ENCODE results near the gene NDNF.

NDNF gene

DNA sequence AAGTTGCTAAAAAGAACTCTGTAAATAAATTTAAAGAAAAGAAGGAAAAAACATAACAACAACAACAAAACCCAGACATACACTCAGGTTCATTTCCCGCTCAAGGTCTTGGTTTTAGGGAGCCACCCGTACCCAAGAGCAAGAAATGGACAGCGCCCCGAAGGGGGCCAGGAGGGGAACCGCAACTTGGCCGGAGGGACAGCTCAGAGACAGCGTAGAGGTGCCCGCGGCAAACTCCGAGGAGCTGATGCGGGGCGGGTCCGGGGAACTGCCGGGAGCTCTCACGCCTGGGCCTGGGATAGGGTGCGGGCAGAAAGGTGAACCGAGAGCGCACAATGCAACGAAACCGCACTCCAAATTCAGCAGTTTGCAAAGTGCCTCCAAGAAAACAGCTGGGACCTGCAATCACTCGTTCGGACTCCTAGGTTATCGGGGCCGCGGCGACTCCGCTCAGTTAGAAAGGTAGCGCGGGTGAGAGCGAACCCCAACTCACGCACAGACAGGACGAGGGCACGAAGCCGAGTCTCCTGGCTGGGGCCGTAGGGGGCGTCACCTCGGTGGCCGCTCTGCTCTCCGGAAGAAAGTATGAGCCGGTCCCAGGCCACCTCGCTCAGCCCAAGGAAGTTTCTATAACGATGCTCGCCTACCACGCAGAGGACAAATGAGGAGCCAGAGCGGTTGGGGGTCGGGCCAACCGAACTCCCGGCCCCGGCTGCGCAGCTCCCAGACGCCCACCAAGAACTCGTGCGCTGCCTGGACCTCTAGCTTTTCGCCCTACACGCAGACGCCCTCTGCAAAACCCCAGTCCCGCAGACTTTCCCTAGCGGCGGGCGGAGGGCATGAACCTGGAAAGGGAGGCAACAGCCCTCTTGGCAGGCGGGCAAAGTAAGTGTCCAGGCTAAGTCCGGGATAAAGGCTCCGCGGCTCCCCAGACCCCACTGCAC lies 1.4 kb downstream of the NDNF start:
- DNase-seq (ENCODE audit: low read depth, low spot score), result peak; percentile 63

DNA sequence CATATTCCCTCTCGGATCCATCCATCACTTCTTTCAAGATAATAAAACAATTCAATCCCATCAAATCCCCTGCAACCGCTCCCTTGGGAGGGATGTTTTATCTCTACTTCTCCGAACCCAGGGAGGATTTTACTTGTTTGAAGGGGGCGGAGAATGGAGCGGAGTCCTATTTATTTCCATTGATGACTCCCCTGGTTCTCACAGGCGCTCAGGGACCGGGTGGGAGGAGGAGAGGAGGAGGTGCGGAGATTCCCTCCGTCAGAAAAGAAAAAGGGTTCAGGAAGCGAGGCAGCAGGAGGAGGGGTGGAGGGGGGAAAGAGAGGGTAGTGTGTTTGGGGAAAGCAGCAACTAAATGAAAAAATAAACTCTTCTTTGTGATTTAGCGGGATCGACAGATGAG lies 2.1 kb downstream of the NDNF start:
- no peak for DNase-seq (ENCODE audit: low read depth, low spot score)

DNA sequence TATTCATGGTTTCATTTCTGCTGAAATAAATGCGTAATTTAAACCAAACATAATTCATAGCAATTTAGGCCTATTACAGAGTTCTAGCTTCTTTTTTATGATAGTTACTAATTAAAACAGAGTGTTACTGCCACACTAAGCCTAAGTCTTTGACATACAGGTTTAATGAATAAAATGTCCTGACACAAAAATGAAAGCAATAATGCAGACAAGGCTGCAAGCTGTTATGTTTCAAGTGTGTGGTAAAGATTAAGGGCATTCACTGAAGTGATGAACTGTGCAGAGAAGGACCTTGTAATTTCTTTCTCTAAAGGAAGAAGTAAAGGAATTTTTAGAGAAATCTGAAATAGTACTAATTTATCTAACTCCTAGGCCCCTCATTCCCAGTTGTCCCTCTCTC lies 2.9 kb downstream of the NDNF start:
- no peak for DNase-seq (ENCODE audit: low read depth, low spot score)

DNA sequence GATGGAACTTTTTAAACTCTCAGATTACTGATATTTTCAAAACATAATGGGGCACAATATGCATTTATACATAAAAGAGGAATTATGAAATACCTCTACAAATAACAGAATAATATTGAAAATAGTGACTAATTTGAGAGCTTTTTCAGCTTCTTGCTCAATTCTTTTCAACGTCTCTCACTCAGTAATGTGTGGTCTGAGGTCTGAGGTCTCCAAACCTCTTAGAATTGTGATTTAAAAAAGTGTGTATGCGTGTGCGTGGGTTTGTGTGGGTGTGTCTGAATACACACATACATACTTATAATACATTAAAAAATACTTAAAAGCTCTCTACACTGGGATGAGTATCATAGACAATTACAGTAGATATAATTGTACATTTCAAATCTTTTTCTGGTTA lies 7.9 kb downstream of the NDNF start:
- DNase-seq (ENCODE audit: low read depth, low spot score), result no peak

DNA sequence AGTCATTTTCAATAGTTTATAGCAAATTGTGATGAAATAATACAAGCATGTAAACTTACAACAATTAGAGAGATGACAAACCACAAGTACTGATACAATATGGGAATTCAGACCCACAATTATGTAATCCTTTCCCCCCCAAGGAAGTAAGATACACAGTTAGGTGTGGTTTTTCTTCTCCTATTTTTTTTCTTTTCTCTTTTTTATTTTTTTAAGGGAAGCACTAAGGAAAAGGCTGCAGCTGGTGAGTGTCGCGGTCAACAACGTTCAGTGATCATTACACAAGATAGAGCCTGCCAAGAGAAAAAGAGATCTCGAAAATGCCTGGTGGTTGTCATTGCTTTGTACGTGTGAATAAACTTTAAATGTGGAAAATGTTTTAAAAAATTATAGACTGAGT lies 9.8 kb downstream of the NDNF start:
- no peak for DNase-seq (ENCODE audit: low read depth, low spot score)

DNA sequence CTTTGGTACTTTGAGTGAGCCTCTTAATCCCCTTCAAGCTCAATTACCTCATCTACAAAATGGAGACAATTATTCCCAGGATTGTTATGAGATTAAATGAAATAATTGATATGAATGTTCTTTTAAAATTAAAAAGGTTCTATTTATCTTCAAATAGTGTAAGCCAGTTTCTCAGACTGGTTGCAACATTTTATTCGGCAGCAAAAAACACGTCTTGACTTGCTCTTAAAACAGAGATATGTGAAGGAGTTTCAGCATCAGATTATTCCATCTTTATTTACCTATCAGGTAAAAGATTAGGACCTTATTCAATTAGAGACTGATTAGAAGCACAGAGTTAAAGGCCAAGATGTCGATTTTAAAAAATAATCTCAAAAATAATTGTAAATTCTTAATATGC lies 10.5 kb downstream of the NDNF start:
- no peak for DNase-seq (ENCODE audit: low read depth, low spot score)

DNA sequence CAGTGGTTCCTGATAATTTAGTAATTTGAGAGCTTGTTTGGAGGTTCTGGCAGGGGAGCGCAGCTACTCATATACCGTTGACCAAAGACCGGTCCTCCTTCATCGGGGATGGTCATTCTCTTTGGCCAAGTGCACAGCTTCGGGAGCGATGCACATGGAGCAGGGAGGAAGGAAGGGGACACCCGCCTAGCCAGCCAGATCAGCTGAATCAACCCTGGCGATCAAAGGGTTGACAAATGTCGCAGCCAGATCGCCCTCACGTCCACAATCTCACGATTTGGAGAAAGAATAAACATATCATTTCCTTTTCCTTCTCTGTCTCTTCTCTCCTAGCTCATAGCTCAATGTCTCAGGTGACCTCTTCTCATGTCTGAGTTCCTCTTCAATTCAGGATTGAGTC lies 11.1 kb downstream of the NDNF start:
- no peak for DNase-seq (ENCODE audit: low read depth, low spot score)

DNA sequence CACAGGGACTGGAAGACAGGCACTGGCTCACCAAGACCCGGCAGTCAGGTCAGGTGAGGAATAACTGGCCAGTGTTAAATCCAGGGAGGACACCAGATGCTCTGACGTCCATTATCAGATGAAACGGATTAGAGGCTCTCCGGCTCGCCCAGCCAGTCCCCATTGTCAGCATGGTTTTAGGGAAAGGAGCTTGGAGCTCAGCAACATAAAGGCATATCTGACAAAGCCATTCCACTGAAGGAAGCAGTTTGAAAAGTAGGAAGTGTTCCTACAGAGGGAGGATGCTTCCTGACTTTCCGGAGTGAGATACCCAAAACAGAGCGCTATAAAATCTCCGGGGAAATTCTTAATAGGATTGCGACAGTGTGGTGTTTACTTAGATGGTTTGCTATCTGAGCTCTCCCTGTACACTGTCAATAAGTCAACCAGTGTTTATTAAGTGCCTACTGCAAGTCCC lies 14.8 kb downstream of the NDNF start:
- DNase-seq (ENCODE audit: low read depth, low spot score), result no peak

DNA sequence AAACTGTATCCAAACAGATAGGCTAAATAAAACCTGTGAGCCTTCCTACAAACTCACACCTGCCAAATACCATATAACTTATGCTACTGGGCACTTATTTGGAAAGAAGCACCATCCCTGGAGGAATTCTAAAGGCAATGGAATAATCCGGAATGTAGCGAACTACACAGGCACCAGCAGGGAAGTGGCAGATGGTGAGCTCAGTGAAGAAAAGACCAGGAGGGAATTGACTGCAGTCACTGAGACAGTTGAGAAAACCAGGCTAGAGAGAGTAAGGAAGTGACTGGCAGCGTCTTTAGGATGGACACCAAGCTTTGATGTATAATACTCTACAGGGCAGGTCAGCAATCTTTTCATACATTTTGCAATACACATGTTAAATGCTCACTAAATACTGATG lies 16.3 kb downstream of the NDNF start:
- DNase-seq (ENCODE audit: low read depth, low spot score), result no peak

DNA sequence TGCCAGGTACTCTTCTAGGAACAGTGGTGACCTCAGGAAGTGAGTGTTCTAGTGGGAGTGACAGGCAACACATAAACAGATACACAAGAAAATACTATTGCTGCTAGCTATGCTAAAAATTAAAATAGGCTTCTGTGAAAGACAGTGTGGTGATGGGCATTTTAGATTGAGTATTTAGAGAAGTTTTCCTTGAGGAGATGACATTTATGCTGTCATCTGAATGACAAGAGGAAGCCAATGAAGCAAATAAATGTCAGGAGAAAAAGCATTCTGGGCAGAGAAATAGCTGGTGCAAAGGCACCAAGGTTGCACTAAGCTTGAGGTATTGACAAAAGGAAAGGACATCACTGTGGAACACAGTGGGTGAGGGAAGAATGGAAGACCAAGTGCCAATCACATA lies 18.0 kb downstream of the NDNF start:
- no peak for DNase-seq (ENCODE audit: low read depth, low spot score)

DNA sequence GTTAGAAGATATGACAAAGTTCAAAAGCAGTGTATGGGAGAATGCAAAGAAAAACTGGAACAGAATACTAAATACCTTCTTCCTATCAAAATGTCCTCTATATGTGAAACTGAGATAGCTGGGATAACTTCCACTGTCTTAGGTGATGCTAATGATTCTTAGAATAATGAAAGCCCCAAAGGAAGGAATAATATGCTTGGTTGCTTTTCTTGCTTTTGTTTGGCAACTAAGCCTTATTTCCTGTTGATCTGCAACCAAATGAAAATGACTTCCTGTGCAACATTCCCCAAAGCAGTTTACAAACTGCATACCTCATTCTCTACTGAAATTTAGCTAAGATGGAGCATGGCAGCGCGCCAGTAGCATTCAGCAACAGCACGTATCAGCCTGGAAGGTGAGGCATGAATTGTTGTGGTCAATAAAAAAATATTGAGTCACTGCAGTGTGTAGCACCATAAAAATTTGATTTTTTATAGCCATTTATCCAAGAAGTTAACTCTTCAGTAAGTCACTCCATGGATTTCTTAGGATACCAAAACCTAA lies 18.7 kb downstream of the NDNF start:
- DNase-seq (ENCODE audit: low read depth, low spot score), result peak; percentile 59

DNA sequence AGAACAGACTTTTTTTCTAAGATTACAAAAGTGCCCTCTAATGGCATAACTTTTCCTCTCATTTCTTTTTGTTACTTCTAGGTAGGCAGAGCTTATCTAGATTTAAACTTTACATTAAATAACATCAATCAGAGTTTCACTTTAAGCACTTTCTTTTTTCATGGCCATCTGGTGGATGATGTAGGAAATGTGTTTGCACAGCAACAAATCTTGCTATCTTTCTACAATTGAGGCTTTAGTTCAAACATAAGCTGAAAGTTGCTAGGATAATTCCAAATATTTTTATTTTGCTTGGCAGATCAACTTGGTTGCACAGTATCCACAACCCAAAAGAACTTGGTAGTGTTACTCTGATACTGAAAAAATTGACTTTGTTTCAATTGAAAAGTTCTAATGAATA lies 22.0 kb downstream of the NDNF start:
- peak; percentile 21 for DNase-seq (ENCODE audit: low read depth, low spot score)

DNA sequence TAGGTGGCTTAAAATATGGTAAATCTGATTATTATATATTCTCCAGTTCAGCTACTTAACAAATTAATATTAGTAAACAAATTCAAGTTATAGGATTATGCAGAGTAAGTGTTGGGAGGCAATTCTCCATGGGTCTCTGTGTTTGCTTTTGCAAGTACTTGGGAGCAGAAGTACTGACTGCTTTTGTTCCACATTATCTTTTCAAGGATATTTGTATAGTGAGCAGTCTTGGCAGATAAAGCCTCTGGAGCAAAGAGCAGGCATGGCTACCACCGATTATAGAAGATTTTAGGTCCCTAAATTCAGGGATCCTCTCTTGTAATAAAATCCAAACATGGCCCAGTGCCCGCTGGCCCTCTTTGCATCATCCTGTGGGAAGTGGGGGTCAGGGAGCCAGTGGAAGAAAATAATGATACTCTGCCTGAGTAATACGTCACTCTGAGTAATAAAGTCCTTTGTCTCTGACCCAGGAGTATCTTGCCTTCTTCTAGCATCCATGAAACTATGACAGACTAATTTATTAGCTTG lies 23.2 kb downstream of the NDNF start:
- no peak for DNase-seq (ENCODE audit: low read depth, low spot score)

DNA sequence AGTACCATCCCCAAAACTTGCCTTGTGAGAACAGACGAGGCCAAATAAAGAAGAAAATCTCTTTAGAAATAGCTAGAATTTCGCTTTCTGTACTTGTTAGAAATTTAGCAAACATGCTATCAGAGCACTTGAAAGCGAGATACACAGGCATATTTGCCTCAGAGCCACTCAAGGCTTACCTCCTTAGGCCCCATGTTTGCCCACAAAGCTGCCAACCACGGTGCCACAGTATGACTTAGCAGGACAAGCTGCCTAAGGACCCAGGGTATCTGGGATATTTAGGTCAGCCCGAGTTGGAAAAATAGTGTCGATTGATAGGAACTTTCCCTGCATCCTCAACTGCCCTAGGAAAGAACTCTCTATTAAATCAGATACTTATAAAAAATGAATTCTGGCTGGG lies 24.2 kb downstream of the NDNF start:
- no peak for DNase-seq (ENCODE audit: low read depth, low spot score)

DNA sequence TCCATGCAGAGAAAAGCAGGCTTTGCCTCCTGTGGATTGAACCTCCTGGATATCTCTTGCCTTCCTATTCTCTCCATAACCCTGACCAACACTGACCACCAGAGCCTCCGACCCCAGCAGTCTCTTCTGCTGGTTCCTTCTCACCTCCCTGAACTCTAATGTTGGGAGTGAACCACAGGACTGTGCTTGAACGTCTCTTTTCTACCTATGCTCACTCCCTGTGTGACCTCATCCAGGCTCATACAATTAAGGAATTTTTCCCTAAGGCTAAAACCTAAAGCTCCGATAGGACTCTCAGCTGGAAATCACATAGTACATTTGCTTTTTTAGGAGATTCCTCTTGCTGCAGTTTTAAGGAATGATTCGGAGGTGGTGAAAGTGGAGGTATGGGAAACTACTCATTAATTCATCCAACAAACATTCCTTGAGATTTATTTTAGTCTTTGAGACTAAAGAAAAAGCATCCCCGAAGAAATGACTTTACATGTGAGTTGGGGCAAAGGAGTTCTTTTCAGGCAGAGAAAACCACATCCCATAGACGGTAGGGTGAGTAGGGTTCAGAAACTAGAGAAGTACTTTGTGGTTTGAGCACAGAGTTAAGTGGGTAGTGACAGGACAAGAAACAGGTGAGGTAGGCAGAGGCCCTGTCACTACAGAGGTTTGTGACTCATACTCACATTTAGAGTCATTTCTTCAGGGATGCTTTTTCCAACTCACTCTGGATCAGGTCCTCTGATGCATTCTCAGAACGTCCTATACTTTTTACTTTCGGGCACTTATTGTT lies 30.8 kb downstream of the NDNF start:
- peak; percentile 6 for DNase-seq (ENCODE audit: low read depth, low spot score)

DNA sequence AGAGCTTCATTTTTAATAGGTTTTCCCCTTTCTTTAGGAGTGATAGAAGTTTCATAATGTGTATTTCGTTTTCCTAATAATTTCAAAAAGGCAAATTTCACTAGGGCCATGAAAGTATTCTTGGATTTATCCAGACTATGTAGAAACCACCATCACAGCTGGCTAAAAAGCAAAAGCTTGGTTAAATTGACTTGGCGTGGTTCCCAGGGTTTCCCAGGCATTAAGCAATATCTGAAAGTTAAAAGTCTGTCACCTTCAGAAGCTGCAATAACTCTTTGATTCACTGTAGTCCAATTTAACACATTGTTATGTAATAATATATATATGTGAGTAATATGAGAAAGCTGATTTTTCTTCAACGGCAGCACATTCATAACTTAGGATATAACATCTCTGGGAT lies 38.3 kb downstream of the NDNF start:
- DNase-seq (ENCODE audit: low read depth, low spot score), result peak; percentile 75

DNA sequence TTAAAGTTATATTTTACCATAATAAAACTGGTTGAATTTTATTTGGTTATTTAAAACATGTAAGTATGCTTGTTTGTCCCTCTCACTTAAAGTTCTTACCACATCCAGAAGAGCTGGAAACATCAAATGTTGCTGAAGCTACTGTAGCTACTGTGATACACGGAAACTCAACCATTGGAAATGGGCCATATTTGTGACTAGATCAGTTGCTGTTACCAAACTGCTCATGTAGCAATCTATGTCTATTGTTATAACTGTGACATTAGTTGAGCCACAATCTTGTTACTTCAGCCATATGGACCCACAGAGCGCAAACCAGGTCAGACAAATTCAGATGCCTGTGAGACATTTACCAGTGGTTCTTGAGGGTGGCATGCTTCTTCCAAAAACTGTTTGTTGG lies 41.6 kb downstream of the NDNF start:
- DNase-seq (ENCODE audit: low read depth, low spot score), result no peak

DNA sequence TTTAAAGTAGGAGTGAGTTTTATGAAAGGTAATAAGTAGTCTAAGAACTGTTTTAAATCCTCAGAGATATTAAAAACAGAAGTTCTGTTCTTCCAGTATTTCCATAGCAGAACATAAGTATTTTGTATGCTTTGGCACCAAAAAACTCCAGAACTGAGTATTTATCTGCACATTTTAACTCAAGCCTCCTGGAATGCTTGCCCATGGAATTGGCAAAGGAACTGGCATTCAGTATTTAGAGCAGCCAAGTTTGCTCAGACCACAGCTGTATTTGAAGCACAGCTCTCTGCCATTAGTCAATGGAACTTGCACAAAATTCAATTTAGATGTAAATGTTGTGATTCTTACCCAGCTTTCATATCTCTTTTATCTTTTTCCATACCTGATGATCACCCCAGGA lies 42.2 kb downstream of the NDNF start:
- DNase-seq (ENCODE audit: low read depth, low spot score), result peak; percentile 65

DNA sequence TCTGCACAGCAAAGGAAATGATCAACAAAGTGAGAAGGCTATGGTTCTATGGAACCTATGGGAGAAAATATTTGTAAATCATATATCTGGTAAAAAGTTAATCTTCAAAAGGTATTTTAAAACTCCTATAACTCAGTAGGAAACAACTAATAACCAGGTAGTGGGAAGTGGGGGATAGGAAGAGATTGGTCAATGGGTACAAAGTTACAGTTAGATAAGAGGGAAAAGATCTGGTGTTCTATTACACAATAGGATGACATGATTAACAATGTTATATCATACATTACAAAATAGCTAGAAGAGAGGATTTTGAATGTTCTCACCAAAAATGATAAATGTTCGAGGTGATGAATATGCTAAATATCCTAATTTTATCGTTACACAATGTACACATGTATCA lies 46.3 kb downstream of the NDNF start:
- DNase-seq (ENCODE audit: low read depth, low spot score), result no peak

DNA sequence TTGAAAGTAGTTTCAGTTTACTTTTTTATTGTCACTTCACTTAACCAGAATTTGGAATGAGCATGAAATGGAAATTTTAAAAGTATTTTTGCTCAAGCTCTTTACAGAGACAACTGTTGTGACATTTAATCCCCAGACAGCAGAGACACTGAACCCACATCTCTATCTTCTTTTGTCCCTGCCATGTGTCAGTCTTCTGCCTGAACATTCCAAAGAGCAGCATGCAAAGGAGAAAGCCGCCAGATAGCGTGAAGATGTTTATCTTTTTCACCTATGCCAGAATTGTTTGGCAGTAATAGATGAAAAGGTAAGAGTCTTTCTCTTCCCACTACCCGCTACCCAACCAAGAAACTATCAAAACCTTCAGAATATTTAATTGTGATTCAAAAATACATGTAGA lies 46.8 kb downstream of the NDNF start:
- DNase-seq (ENCODE audit: low read depth, low spot score), result no peak

DNA sequence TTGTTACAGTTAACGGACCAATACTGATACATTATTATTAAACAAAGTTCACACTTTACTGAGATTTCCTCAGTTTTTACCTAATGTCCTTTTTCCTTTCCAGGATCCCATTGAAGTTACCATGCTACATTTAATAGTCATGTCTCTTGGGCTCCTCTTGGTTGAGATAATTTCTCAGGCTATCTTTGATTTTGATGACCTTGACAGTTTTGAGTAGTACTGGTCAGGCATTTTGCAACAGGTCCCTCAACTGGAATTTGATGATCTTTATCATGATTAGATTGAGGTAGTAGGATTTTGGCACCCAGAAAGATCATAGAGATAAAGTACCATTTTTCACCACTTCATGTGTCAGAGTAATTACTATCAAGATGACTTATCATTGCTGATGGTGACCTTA lies 53.8 kb downstream of the NDNF start:
- no peak for DNase-seq (ENCODE audit: low read depth, low spot score)

DNA sequence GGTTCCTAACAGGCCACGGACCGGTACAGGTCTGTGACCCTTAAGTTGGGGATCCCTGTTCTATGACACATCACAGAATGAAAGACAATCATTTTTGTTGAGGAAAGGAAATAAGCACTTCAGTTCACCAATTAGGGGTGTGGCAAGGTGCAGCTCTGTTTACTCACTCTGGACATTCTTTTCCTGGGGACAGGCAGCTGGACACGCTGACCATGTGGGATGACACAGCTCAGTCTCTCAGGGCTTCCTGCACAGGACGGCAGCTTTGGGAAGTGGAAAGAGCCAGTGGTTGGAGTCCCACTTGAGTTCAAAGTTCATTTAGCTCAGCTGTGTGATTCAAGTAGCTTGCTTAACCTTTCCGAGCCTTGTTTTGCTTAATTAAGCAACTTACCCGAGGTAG lies 55.7 kb downstream of the NDNF start:
- DNase-seq (ENCODE audit: low read depth, low spot score), result no peak

Measured in astrocyte of the hippocampus (primary cell).